NCI-H146 treated with DMSO at 0.1 percent for 48 hours (cell line): Measurements from ENCODE around the gene DPP6.

ENCODE experiments used
- DNase-seq: peaks from one replicate; lab custom pipeline; 2025; ENCODE audit not compliant: unreplicated experiment; lab: John Stamatoyannopoulos, UW

DPP6 gene

GRCh38 chr7:154844955-154845354, 792.8 kb downstream of the DPP6 start:
- no peak for DNase-seq

GRCh38 chr7:154848464-154848863, 796.3 kb downstream of the DPP6 start:
- no peak for DNase-seq

GRCh38 chr7:154852205-154852604, 800.0 kb downstream of the DPP6 start:
- DNase-seq = no peak

- no peak for DNase-seq
Observed at GRCh38 chr7:154853063-154853726, 801.0 kb downstream of the DPP6 start.

GRCh38 chr7:154853727-154854095, 801.5 kb downstream of the DPP6 start:
- no peak for DNase-seq

- no peak for DNase-seq
Observed at GRCh38 chr7:154854836-154855235, 802.6 kb downstream of the DPP6 start.

GRCh38 chr7:154855366-154855765, 803.2 kb downstream of the DPP6 start:
- no peak for DNase-seq

GRCh38 chr7:154856733-154857132, 804.5 kb downstream of the DPP6 start:
- DNase-seq = no peak

GRCh38 chr7:154857240-154857639, 805.0 kb downstream of the DPP6 start:
- DNase-seq = no peak

GRCh38 chr7:154857728-154858681, 805.8 kb downstream of the DPP6 start:
- no peak for DNase-seq

GRCh38 chr7:154858836-154859537, 806.8 kb downstream of the DPP6 start:
- DNase-seq = no peak

GRCh38 chr7:154859747-154860620, 807.8 kb downstream of the DPP6 start:
- DNase-seq = no peak

GRCh38 chr7:154860621-154861375, 808.6 kb downstream of the DPP6 start:
- DNase-seq = no peak

- DNase-seq = no peak
Observed at GRCh38 chr7:154861589-154861988, 809.4 kb downstream of the DPP6 start.

- DNase-seq = no peak
Observed at GRCh38 chr7:154862153-154862791, 810.1 kb downstream of the DPP6 start.

- no peak for DNase-seq
Observed at GRCh38 chr7:154863766-154864522, 811.7 kb downstream of the DPP6 start.

GRCh38 chr7:154864523-154864891, 812.3 kb downstream of the DPP6 start:
- no peak for DNase-seq

GRCh38 chr7:154865984-154866685, 813.9 kb downstream of the DPP6 start:
- DNase-seq = no peak
